ENCODE data around the gene TARS1.
"Not testable (repeated sequence)": the region's sequence is repeated elsewhere in the genome, so short reads cannot be mapped to it uniquely, and the experiment has no call there.

The TARS1 gene

DNA sequence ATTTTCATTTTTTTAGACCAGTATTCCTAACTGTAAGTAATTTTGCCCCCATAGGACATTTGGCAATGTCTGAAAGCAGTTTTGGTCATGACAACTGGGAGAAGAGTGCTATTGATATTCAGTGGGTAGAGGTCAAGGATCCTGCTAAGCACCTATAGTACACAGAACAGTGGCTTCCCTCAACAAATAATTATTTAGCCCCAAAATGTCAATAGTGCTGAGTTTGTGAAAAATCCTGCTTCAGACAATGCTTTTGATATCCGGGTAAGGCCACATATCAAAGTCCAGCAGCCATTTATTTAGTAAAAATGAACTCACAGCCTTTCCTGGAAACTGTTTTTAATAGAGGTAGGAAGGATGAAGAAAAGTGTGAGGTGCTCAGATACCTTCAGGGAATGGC, 8.1 kb upstream of the TARS1 start:
- Histone ChIP-seq H3K36me3 (ENCODE audit: insufficient read depth) (no peaks in the 10 kb centered on the region), H3K9ac (no peak overlapping the region), H2AFZ (ENCODE audit: low read depth) (no peak overlapping the region), H3K27me3 (ENCODE audit: insufficient read depth, low read depth) (no peaks in the 10 kb centered on the region), H3K4me1 (ENCODE audit: low read depth, poor library complexity, severe bottlenecking) (peaks cover 7% of the 10 kb centered on the region), H3K4me3 (IDR thresholded peaks at IDR 0.05; ENCODE audit: insufficient read depth, low read depth, low read length) (no peak overlapping the region), H4K20me1 (ENCODE audit: insufficient read depth) (no peaks in the 10 kb centered on the region), H3K27ac (no peak overlapping the region), H3K4me2 (no peak overlapping the region), H3K79me2 (ENCODE audit: insufficient read depth, low read depth) (no peaks in the 10 kb centered on the region)
- TF ChIP-seq, protein P1, sequence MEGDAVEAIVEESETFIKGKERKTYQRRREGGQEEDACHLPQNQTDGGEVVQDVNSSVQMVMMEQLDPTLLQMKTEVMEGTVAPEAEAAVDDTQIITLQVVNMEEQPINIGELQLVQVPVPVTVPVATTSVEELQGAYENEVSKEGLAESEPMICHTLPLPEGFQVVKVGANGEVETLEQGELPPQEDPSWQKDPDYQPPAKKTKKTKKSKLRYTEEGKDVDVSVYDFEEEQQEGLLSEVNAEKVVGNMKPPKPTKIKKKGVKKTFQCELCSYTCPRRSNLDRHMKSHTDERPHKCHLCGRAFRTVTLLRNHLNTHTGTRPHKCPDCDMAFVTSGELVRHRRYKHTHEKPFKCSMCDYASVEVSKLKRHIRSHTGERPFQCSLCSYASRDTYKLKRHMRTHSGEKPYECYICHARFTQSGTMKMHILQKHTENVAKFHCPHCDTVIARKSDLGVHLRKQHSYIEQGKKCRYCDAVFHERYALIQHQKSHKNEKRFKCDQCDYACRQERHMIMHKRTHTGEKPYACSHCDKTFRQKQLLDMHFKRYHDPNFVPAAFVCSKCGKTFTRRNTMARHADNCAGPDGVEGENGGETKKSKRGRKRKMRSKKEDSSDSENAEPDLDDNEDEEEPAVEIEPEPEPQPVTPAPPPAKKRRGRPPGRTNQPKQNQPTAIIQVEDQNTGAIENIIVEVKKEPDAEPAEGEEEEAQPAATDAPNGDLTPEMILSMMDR (conservative IDR thresholded peaks at IDR 0.05; ENCODE audit: low read depth, low read length): no peak

GRCh38 chr5:33433303-33434240, 7.2 kb upstream of the TARS1 start:
- no peak overlapping the region for H3K4me2 ChIP-seq
- TF ChIP-seq, protein P1 (conservative IDR thresholded peaks at IDR 0.05; ENCODE audit: low read depth, low read length): no peak

GRCh38 chr5:33435893-33436490, 4.8 kb upstream of the TARS1 start:
- H3K27ac ChIP-seq; H3K9ac ChIP-seq; H3K36me3 ChIP-seq (ENCODE audit: insufficient read depth); H3K4me2 ChIP-seq; H3K27me3 ChIP-seq (ENCODE audit: insufficient read depth, low read depth); H3K4me3 ChIP-seq (IDR thresholded peaks at IDR 0.05; ENCODE audit: insufficient read depth, low read depth, low read length); H4K20me1 ChIP-seq (ENCODE audit: insufficient read depth); H2AFZ ChIP-seq (ENCODE audit: low read depth): not testable (repeated sequence)
- TF ChIP-seq, protein P1 (conservative IDR thresholded peaks at IDR 0.05; ENCODE audit: low read depth, low read length): peak; percentile 69
- Histone ChIP-seq H3K79me2 (ENCODE audit: insufficient read depth, low read depth) (peaks cover 18% of the 10 kb centered on the region; the same call in 1 of the 2 replicates), H3K4me1 (ENCODE audit: low read depth, poor library complexity, severe bottlenecking) (peaks cover 14% of the 10 kb centered on the region)

More at GRCh38 chr5:33433303-33434240, 7.2 kb upstream of the TARS1 start:
- no peak overlapping the region for H3K27ac ChIP-seq
- H3K9ac ChIP-seq: no peak overlapping the region
- no peaks in the 10 kb centered on the region for H4K20me1 ChIP-seq (ENCODE audit: insufficient read depth)
- H3K79me2 ChIP-seq (ENCODE audit: insufficient read depth, low read depth): peaks cover 3% of the 10 kb centered on the region; the same call in 1 of the 2 replicates
- peaks cover 7% of the 10 kb centered on the region for H3K4me1 ChIP-seq (ENCODE audit: low read depth, poor library complexity, severe bottlenecking)
- H2AFZ ChIP-seq (ENCODE audit: low read depth): no peak overlapping the region
- no peak overlapping the region for H3K4me3 ChIP-seq (IDR thresholded peaks at IDR 0.05; ENCODE audit: insufficient read depth, low read depth, low read length)
- no peaks in the 10 kb centered on the region for H3K36me3 ChIP-seq (ENCODE audit: insufficient read depth)
- no peaks in the 10 kb centered on the region for H3K27me3 ChIP-seq (ENCODE audit: insufficient read depth, low read depth)

DNA sequence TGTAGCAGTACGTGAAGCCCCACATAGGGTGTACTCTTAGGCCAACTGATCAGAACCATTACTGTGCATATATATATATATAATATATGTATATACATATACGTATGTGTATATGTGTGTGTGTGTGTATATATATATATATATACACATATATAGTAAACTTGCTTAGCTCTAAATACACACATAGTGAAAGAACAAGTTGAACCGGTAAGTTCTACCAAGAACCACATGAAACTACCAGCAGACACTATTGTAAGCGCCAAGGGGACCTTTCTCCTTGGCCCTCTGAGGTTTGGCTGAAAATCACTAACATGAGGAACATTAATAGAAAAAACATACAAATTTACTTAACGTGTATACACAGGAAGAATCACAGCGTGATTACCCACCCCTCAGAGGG, 1.8 kb upstream of the TARS1 start:
- Histone ChIP-seq H3K4me1 (ENCODE audit: low read depth, poor library complexity, severe bottlenecking) (peaks cover 35% of the 10 kb centered on the region), H4K20me1 (ENCODE audit: insufficient read depth) (no peaks in the 10 kb centered on the region), H3K4me2 (peak overlapping the region; percentile 49), H3K79me2 (ENCODE audit: insufficient read depth, low read depth) (peaks cover 48% of the 10 kb centered on the region), H3K27ac (no peak overlapping the region), H3K9ac (no peak overlapping the region), H3K36me3 (ENCODE audit: insufficient read depth) (no peaks in the 10 kb centered on the region), H2AFZ (ENCODE audit: low read depth) (no peak overlapping the region), H3K27me3 (ENCODE audit: insufficient read depth, low read depth) (no peaks in the 10 kb centered on the region), H3K4me3 (IDR thresholded peaks at IDR 0.05; ENCODE audit: insufficient read depth, low read depth, low read length) (no peak overlapping the region)
- TF ChIP-seq, protein P1 (conservative IDR thresholded peaks at IDR 0.05; ENCODE audit: low read depth, low read length): no peak

Data from KMS-11 (cell line).